ENCODE results near the gene MOCS1.

MOCS1 gene

DNA sequence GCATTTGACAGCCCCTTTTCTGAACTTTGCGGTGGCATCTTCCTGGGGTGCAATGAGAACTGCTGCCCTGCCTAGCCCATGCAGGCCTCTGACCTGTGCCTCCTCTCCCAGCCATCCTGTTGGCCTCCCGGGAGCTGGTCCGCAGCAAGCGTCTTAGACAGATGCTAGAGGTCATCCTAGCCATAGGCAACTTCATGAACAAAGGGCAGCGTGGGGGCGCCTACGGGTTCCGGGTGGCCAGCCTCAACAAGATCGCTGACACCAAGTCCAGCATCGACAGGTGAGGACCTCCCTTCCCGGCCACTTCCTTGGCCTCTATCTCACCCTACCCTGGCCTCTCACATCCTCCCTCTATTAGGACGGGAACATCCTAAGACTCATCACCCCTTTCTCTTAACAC lies 37.6 kb downstream of the MOCS1 start:
- no peak overlapping the region for H3K27ac ChIP-seq (ENCODE audit: low read length)
- H3K4me3 ChIP-seq (ENCODE audit: low read length) = no peak overlapping the region
- no peaks in the 10 kb centered on the region for H4K20me1 ChIP-seq (ENCODE audit: insufficient read depth, low read length)
- TF ChIP-seq, protein P1, sequence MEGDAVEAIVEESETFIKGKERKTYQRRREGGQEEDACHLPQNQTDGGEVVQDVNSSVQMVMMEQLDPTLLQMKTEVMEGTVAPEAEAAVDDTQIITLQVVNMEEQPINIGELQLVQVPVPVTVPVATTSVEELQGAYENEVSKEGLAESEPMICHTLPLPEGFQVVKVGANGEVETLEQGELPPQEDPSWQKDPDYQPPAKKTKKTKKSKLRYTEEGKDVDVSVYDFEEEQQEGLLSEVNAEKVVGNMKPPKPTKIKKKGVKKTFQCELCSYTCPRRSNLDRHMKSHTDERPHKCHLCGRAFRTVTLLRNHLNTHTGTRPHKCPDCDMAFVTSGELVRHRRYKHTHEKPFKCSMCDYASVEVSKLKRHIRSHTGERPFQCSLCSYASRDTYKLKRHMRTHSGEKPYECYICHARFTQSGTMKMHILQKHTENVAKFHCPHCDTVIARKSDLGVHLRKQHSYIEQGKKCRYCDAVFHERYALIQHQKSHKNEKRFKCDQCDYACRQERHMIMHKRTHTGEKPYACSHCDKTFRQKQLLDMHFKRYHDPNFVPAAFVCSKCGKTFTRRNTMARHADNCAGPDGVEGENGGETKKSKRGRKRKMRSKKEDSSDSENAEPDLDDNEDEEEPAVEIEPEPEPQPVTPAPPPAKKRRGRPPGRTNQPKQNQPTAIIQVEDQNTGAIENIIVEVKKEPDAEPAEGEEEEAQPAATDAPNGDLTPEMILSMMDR (IDR thresholded peaks at IDR 0.05; ENCODE audit: low read depth, low read length) = no peak
- no peak for TF ChIP-seq EZH2phosphoT487 (IDR thresholded peaks at IDR 0.05; ENCODE audit: low read depth)
- H2AFZ ChIP-seq (ENCODE audit: low read depth, low read length) = no peak overlapping the region
- H3K4me2 ChIP-seq (ENCODE audit: low read length) = no peak overlapping the region
- H3K9me3 ChIP-seq (ENCODE audit: insufficient read depth, low read length) = no peaks in the 10 kb centered on the region
- no peaks in the 10 kb centered on the region for H3K36me3 ChIP-seq (replicated peaks; ENCODE audit: low read depth, low read length)
- no peaks in the 10 kb centered on the region for H3K79me2 ChIP-seq (ENCODE audit: low read length)
- H3K4me1 ChIP-seq (ENCODE audit: low read length) = peaks cover 9% of the 10 kb centered on the region
- peaks cover 39% of the 10 kb centered on the region for H3K27me3 ChIP-seq (ENCODE audit: low read depth, low read length)
- no peak overlapping the region for H3K9ac ChIP-seq (ENCODE audit: low read length)

DNA sequence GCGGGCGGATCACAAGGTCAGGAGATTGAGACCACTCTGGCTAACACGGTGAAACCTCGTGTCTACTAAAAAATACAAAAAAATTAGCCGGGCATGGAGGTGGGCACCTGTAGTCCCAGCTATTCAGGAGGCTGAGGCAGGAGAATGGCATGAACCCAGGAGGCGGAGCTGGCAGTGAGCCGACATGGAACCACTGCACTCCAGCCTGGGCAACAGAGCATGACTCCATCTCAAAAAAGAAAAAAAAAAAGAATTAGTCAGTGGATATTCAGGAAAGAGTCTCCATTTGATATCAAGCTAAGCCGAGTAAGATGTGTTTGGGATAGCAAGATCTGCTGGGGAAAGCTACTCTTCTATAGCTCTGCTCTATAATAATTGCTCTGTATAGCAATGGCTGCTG lies 41.0 kb downstream of the MOCS1 start:
- no peak overlapping the region for H3K9ac ChIP-seq (ENCODE audit: low read length)
- H3K36me3 ChIP-seq (replicated peaks; ENCODE audit: low read depth, low read length) = no peaks in the 10 kb centered on the region
- peaks cover 9% of the 10 kb centered on the region for H3K4me1 ChIP-seq (ENCODE audit: low read length)
- no peak overlapping the region for H3K4me3 ChIP-seq (ENCODE audit: low read length)
- no peak overlapping the region for H3K4me2 ChIP-seq (ENCODE audit: low read length)
- no peaks in the 10 kb centered on the region for H4K20me1 ChIP-seq (ENCODE audit: insufficient read depth, low read length)
- H3K9me3 ChIP-seq (ENCODE audit: insufficient read depth, low read length) = no peaks in the 10 kb centered on the region
- peaks cover 49% of the 10 kb centered on the region for H3K27me3 ChIP-seq (ENCODE audit: low read depth, low read length)
- TF ChIP-seq, protein P1 (IDR thresholded peaks at IDR 0.05; ENCODE audit: low read depth, low read length) = no peak
- no peak for TF ChIP-seq EZH2phosphoT487 (IDR thresholded peaks at IDR 0.05; ENCODE audit: low read depth)
- H3K79me2 ChIP-seq (ENCODE audit: low read length) = no peaks in the 10 kb centered on the region
- no peak overlapping the region for H3K27ac ChIP-seq (ENCODE audit: low read length)
- no peak overlapping the region for H2AFZ ChIP-seq (ENCODE audit: low read depth, low read length)

DNA sequence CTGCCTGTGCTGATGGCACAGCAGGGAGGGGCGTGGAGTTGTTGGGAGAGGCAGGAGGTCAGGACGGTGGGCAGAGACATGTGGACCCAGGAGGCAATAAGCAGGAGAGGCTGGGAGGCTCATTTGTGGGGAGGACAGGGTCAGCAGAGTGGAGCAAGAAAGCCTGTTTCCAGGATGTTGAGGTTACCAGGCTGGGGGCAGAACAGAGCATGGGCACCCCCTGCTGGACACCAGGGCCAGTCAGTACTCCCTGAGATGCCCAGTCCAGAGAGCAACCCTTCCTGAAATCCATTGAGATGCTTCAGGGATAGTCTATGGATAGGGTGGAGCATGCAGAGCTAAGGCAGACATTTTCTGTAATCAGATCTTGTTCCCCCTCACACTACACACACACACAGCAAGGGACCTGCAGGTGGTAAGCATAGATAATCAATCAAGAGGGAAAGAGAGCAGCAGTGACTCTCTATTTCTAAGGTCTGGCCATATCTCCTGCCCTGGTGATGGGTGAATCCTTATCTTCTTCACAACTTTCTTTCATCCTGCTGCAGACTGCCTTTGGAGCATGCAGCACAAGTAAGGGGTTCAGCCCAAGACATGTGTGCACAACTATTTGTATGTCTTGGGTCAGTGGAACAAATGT lies 41.7 kb downstream of the MOCS1 start:
- Histone ChIP-seq H3K27ac (ENCODE audit: low read length) (no peak overlapping the region), H3K27me3 (ENCODE audit: low read depth, low read length) (peaks cover 48% of the 10 kb centered on the region), H2AFZ (ENCODE audit: low read depth, low read length) (no peak overlapping the region), H3K36me3 (replicated peaks; ENCODE audit: low read depth, low read length) (no peaks in the 10 kb centered on the region), H3K4me1 (ENCODE audit: low read length) (peaks cover 5% of the 10 kb centered on the region), H3K9ac (ENCODE audit: low read length) (no peak overlapping the region), H4K20me1 (ENCODE audit: insufficient read depth, low read length) (no peaks in the 10 kb centered on the region), H3K9me3 (ENCODE audit: insufficient read depth, low read length) (no peaks in the 10 kb centered on the region), H3K4me3 (ENCODE audit: low read length) (no peak overlapping the region), H3K4me2 (ENCODE audit: low read length) (no peak overlapping the region), H3K79me2 (ENCODE audit: low read length) (no peaks in the 10 kb centered on the region)
- TF ChIP-seq EZH2phosphoT487 (IDR thresholded peaks at IDR 0.05; ENCODE audit: low read depth) = no peak
- TF ChIP-seq, protein P1 (IDR thresholded peaks at IDR 0.05; ENCODE audit: low read depth, low read length) = peak; percentile 82

DNA sequence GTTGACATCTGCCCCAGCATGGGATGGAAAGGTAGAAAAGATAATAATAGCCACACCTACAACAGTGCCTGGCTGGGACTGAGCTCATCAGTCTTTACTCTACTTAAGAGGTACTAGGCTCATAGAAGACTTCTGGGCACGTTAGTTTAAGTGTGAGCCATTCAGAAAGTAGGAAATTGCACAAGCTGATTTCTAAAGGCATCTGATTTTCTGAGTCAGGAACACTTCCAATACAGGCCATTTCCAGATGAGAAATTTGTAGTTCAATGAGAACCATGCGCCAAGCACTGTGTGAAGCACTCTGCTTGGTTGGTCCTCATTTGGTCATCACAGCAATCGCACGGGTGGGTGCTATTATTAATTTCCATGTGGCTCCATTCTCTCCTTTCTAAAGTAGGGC lies 42.3 kb downstream of the MOCS1 start:
- H3K4me1 ChIP-seq (ENCODE audit: low read length) = peaks cover 4% of the 10 kb centered on the region; the same call in 1 of the 2 replicates
- no peaks in the 10 kb centered on the region for H3K9me3 ChIP-seq (ENCODE audit: insufficient read depth, low read length)
- H3K27me3 ChIP-seq (ENCODE audit: low read depth, low read length) = peaks cover 50% of the 10 kb centered on the region
- no peaks in the 10 kb centered on the region for H3K79me2 ChIP-seq (ENCODE audit: low read length)
- no peaks in the 10 kb centered on the region for H4K20me1 ChIP-seq (ENCODE audit: insufficient read depth, low read length)
- H3K27ac ChIP-seq (ENCODE audit: low read length) = no peak overlapping the region
- H3K4me2 ChIP-seq (ENCODE audit: low read length) = no peak overlapping the region
- H3K4me3 ChIP-seq (ENCODE audit: low read length) = no peak overlapping the region
- TF ChIP-seq EZH2phosphoT487 (IDR thresholded peaks at IDR 0.05; ENCODE audit: low read depth) = no peak
- TF ChIP-seq, protein P1 (IDR thresholded peaks at IDR 0.05; ENCODE audit: low read depth, low read length) = no peak
- H2AFZ ChIP-seq (ENCODE audit: low read depth, low read length) = no peak overlapping the region
- no peak overlapping the region for H3K9ac ChIP-seq (ENCODE audit: low read length)
- H3K36me3 ChIP-seq (replicated peaks; ENCODE audit: low read depth, low read length) = no peaks in the 10 kb centered on the region

All from OCI-LY3 (cell line).